ENCODE data around the gene DCST2. TPM values are rescaled to one million over a fixed set of nuclear protein-coding genes. Genes with fewer than 3 reads are reported as not detected.

Gene DCST2
- total and polyA plus RNA-seq, 2 of the 8 experiments (the other 6 are each of a cell fraction or from before 2014, with no cell fraction given) = 0.43 to 2.1 TPM

- TF ChIP-seq CBX5 (IDR thresholded peaks at IDR 0.05; ENCODE audit: low read depth, low read length) (no peak), CTCF (IDR thresholded peaks at IDR 0.05; ENCODE audit: control extremely low read depth in 1 of 3, insufficient read depth in 1 of 3, low read depth in 1 of 3, low read length in 3 of 3) (no peak; a peak in 1 of 4 replicates), RXRA (IDR thresholded peaks at IDR 0.05; ENCODE audit: insufficient read depth, low read depth, low read length) (no peak), EP300 (IDR thresholded peaks at IDR 0.05; ENCODE audit: borderline replicate concordance in 1 of 2, low read depth in 2 of 2, low read length in 2 of 2) (no peak), MAX (IDR thresholded peaks at IDR 0.05) (peak; percentile 95), SP2 (IDR thresholded peaks at IDR 0.05; ENCODE audit: low read length) (peak; percentile 50), BACH1 (IDR thresholded peaks at IDR 0.05; ENCODE audit: low read length) (peak; percentile 5; the same call in 1 of the 2 replicates), TAF7 (optimal IDR thresholded peaks at IDR 0.05; ENCODE audit: borderline replicate concordance, low read depth, low read length) (no peak), KDM1A (IDR thresholded peaks at IDR 0.05; ENCODE audit: borderline replicate concordance, low read length) (peak; percentile 86; the same call in 1 of the 2 replicates), HDAC2 (IDR thresholded peaks at IDR 0.05; ENCODE audit: borderline replicate concordance in 1 of 2, low read depth in 2 of 2, low read length in 2 of 2) (peak in 1 of 2 experiments; percentile 58; a peak in 1 of 4 replicates), SP4 (IDR thresholded peaks at IDR 0.05; ENCODE audit: low read length) (no peak), RAD21 (IDR thresholded peaks at IDR 0.05 in 1 of 2, conservative IDR thresholded peaks at IDR 0.05 in 1 of 2; ENCODE audit: low read depth in 2 of 2, low read length in 2 of 2) (no peak), POLR2A (IDR thresholded peaks at IDR 0.05; ENCODE audit: control extremely low read depth in 1 of 2, low read depth in 2 of 2, low read length in 2 of 2) (no peak; a peak in 1 of 3 replicates), KDM4A (IDR thresholded peaks at IDR 0.05; ENCODE audit: low read depth, low read length, severe bottlenecking) (no peak), ZNF274 (IDR thresholded peaks at IDR 0.05; ENCODE audit: borderline replicate concordance, extremely low read depth, low read length) (no peak), E2F6 (IDR thresholded peaks at IDR 0.05) (peak; percentile 83)
- TF ChIP-seq, protein P1, sequence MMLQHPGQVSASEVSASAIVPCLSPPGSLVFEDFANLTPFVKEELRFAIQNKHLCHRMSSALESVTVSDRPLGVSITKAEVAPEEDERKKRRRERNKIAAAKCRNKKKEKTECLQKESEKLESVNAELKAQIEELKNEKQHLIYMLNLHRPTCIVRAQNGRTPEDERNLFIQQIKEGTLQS (IDR thresholded peaks at IDR 0.05; ENCODE audit: insufficient read depth, low read depth, low read length) = 0 out of 2 replicates have a peak, but pooled peaks have one; percentile 8
- TF ChIP-seq, protein P2, sequence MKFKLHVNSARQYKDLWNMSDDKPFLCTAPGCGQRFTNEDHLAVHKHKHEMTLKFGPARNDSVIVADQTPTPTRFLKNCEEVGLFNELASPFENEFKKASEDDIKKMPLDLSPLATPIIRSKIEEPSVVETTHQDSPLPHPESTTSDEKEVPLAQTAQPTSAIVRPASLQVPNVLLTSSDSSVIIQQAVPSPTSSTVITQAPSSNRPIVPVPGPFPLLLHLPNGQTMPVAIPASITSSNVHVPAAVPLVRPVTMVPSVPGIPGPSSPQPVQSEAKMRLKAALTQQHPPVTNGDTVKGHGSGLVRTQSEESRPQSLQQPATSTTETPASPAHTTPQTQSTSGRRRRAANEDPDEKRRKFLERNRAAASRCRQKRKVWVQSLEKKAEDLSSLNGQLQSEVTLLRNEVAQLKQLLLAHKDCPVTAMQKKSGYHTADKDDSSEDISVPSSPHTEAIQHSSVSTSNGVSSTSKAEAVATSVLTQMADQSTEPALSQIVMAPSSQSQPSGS (IDR thresholded peaks at IDR 0.05; ENCODE audit: low read length) = no peak
Observed at GRCh38 chr1:155012026-155012546, 21.5 kb downstream of the DCST2 start (continued).

Measured in H1 (cell line).